ENCODE data around the gene KIF17. TPM values are rescaled to one million over a fixed set of nuclear protein-coding genes. Genes with fewer than 3 reads are reported as not detected.

The KIF17 gene
- polyA plus RNA-seq, 1 donor from 2014 or later, result 10.0 TPM

DNA sequence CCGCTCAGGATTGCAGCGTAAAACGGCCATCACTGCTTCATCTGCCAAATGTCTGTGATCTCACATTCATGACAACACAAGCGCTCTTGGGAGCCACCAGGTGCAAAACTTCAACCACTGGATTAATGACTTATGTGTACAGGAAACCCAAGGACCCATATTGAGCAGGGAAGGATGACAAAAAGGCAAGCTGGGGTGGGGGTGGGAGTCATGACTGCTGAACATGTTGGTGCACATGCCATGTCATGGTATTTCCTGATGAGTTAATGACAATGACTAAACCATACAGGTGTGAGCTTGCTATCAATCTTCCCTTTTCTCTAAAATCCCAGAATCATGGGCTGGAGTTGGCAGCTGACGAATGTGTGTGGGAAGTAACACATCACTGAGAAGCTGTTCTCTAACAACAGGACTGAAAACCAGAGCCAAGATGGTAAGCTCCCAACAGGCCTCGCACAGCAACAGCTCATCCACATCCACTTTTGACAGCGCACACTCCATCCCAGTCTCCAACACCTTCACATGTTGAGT lies 17.8 kb upstream of the KIF17 start:
- H2AFZ ChIP-seq (ENCODE audit: low read depth, low read length), result no peak overlapping the region

GRCh38 chr1:20733360-20733975 lies 15.7 kb upstream of the KIF17 start:
- TF ChIP-seq TAF1 (IDR thresholded peaks at IDR 0.05; ENCODE audit: low read depth) (no peak), SMC3 (conservative IDR thresholded peaks at IDR 0.05; ENCODE audit: poor library complexity) (no peak), CTCF (IDR thresholded peaks at IDR 0.05; ENCODE audit: poor library complexity, severe bottlenecking) (no peak)
- Histone ChIP-seq H3K9ac (ENCODE audit: low read length) (no peak overlapping the region), H3K9me2 (ENCODE audit: insufficient read depth, low read length) (no peaks in the 10 kb centered on the region), H3K27ac (ENCODE audit: low read length) (no peak overlapping the region), H3K27me3 (ENCODE audit: insufficient read depth, low read depth, low read length) (peaks cover 11% of the 10 kb centered on the region), H2AFZ (ENCODE audit: low read depth, low read length) (no peak overlapping the region), H3F3A (ENCODE audit: insufficient read depth, low read length, poor library complexity, severe bottlenecking) (no peaks in the 10 kb centered on the region), H4K20me1 (ENCODE audit: insufficient read depth) (no peaks in the 10 kb centered on the region), H3K36me3 (ENCODE audit: insufficient read depth, low read length) (no peaks in the 10 kb centered on the region), H3K9me3 (ENCODE audit: low read length) (no peaks in the 10 kb centered on the region), H3K79me2 (replicated peaks; ENCODE audit: insufficient read depth, low read length) (no peaks in the 10 kb centered on the region), H3K4me3 (ENCODE audit: low read length) (peak overlapping the region; percentile 79), H3K4me2 (ENCODE audit: low read length) (no peak overlapping the region)

More for the DNA sequence above, 17.8 kb upstream of the KIF17 start:
- Histone ChIP-seq H3K27ac (ENCODE audit: low read length) (no peak overlapping the region), H3K79me2 (replicated peaks; ENCODE audit: insufficient read depth, low read length) (no peaks in the 10 kb centered on the region), H4K20me1 (ENCODE audit: insufficient read depth) (no peaks in the 10 kb centered on the region), H3K4me2 (ENCODE audit: low read length) (no peak overlapping the region), H3F3A (ENCODE audit: insufficient read depth, low read length, poor library complexity, severe bottlenecking) (no peaks in the 10 kb centered on the region), H3K9me2 (ENCODE audit: insufficient read depth, low read length) (no peaks in the 10 kb centered on the region), H3K27me3 (ENCODE audit: insufficient read depth, low read depth, low read length) (peaks cover 11% of the 10 kb centered on the region), H3K9me3 (ENCODE audit: low read length) (no peaks in the 10 kb centered on the region), H3K9ac (ENCODE audit: low read length) (no peak overlapping the region), H3K4me3 (ENCODE audit: low read length) (no peak overlapping the region), H3K36me3 (ENCODE audit: insufficient read depth, low read length) (no peaks in the 10 kb centered on the region)
- no peak for TF ChIP-seq SMC3 (conservative IDR thresholded peaks at IDR 0.05; ENCODE audit: poor library complexity)
- TF ChIP-seq EP300 (conservative IDR thresholded peaks at IDR 0.05; ENCODE audit: poor library complexity, severe bottlenecking), result no peak
- no peak for TF ChIP-seq POLR2AphosphoS5 (IDR thresholded peaks at IDR 0.05)
- TF ChIP-seq MXI1 (conservative IDR thresholded peaks at IDR 0.05; ENCODE audit: poor library complexity, severe bottlenecking), result no peak
- TF ChIP-seq RAD21 (conservative IDR thresholded peaks at IDR 0.05), result no peak
- TF ChIP-seq REST (IDR thresholded peaks at IDR 0.05; ENCODE audit: borderline replicate concordance), result no peak
- no peak for TF ChIP-seq TAF1 (IDR thresholded peaks at IDR 0.05; ENCODE audit: low read depth)
- no peak for TF ChIP-seq EZH2 (IDR thresholded peaks at IDR 0.05; ENCODE audit: borderline replicate concordance, insufficient read depth, low read length, poor library complexity, severe bottlenecking)
- no peak for TF ChIP-seq CTCF (IDR thresholded peaks at IDR 0.05; ENCODE audit: poor library complexity, severe bottlenecking)

All from neural cell (in vitro differentiated cells).